ENCODE measurements around the gene CABYR. TPM values are rescaled to one million over a fixed set of nuclear protein-coding genes. Genes with fewer than 3 reads are reported as not detected.

CABYR gene
- total and polyA plus RNA-seq, 2 donors (not counting 1 experiment from before 2014, with no cell fraction given) = 1.7 to 4.4 TPM

DNA sequence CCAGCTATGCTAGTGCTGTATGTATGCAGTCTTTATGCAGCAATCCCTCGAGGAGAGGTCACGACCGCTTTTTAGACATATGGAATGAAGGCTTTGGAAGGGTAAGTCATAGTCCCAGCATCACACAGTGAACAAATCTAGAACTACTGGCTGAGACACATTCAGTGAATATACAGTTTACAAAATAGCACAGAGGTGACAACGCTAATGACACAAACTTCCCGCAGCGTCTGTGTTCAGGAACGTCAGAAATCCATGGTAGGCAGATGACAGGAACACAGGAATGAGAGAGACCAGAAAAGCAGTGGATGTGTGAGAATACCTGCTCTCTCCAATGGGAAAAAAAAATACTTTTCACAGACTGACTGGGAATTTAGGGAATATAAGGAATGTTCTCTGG, 29.6 kb downstream of the CABYR start:
- no peaks in the 10 kb centered on the region for H3K36me3 ChIP-seq (replicated peaks in 1 of 2; ENCODE audit: control extremely low read depth in 1 of 2, control insufficient read depth in 1 of 2, extremely low read depth in 1 of 2, insufficient read depth in 2 of 2, low read length in 1 of 2)
- H3K79me2 ChIP-seq (ENCODE audit: control insufficient read depth, insufficient read depth, low read length) = no peaks in the 10 kb centered on the region
- H4K20me1 ChIP-seq (ENCODE audit: control insufficient read depth, insufficient read depth, low read length, poor library complexity, severe bottlenecking) = no peaks in the 10 kb centered on the region
- Mint-ChIP-seq H3K9me3 (ENCODE audit: insufficient read depth) (no peaks in the 10 kb centered on the region), H3K27me3 (peaks cover 7% of the 10 kb centered on the region), H3K4me3 (no peak overlapping the region), H3K4me1 (no peaks in the 10 kb centered on the region), H3K27ac (no peak overlapping the region)
- H3K4me3 ChIP-seq (ENCODE audit: control extremely low read depth in 1 of 5, extremely low read depth in 1 of 5, insufficient read depth in 1 of 5, low read depth in 2 of 5, low read length in 4 of 5) = no peak overlapping the region
- H2AFZ ChIP-seq (ENCODE audit: insufficient read depth, low read depth, low read length, poor library complexity, severe bottlenecking) = no peak overlapping the region
- CTCF ChIA-PET = no interaction called here
- H3K9me3 ChIP-seq (ENCODE audit: control extremely low read depth in 1 of 3, control insufficient read depth in 2 of 3, insufficient read depth in 1 of 3, low read length in 2 of 3) = peaks cover 0 to 3% (median 0%) of the 10 kb centered on the region in 3 donors
- POLR2A ChIA-PET = no interaction called here
- no peak for ATAC-seq (ENCODE audit: low read depth)
- H3K4me2 ChIP-seq (replicated peaks; ENCODE audit: low read depth, low read length, poor library complexity, severe bottlenecking) = no peak overlapping the region
- intact Hi-C loops (cut with micrococcal nuclease) = no loop called here
- H3K4me1 ChIP-seq (ENCODE audit: control insufficient read depth in 2 of 2, insufficient read depth in 2 of 2, low read length in 2 of 2) = no peaks in the 10 kb centered on the region
- peaks cover 0 to 3% (median 0%) of the 10 kb centered on the region in 4 experiments for H3K27me3 ChIP-seq (replicated peaks in 1 of 4; ENCODE audit: control extremely low read depth in 1 of 4, control insufficient read depth in 3 of 4, insufficient read depth in 4 of 4, low read length in 3 of 4)
- no peak overlapping the region for H3K9ac ChIP-seq (ENCODE audit: low read length)
- no peak for TF ChIP-seq EZH2 (IDR thresholded peaks at IDR 0.05; ENCODE audit: borderline replicate concordance, insufficient read depth, low read depth, low read length, poor library complexity, severe bottlenecking)
- TF ChIP-seq, protein P1, sequence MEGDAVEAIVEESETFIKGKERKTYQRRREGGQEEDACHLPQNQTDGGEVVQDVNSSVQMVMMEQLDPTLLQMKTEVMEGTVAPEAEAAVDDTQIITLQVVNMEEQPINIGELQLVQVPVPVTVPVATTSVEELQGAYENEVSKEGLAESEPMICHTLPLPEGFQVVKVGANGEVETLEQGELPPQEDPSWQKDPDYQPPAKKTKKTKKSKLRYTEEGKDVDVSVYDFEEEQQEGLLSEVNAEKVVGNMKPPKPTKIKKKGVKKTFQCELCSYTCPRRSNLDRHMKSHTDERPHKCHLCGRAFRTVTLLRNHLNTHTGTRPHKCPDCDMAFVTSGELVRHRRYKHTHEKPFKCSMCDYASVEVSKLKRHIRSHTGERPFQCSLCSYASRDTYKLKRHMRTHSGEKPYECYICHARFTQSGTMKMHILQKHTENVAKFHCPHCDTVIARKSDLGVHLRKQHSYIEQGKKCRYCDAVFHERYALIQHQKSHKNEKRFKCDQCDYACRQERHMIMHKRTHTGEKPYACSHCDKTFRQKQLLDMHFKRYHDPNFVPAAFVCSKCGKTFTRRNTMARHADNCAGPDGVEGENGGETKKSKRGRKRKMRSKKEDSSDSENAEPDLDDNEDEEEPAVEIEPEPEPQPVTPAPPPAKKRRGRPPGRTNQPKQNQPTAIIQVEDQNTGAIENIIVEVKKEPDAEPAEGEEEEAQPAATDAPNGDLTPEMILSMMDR (IDR thresholded peaks at IDR 0.05) = no peak
- no peak for DNase-seq
- WGBS (ENCODE audit: insufficient coverage) = 100% methylated on average over 3 of the region's 7 CpGs
- no peak overlapping the region for H3K27ac ChIP-seq (ENCODE audit: low read length in 2 of 2)

DNA sequence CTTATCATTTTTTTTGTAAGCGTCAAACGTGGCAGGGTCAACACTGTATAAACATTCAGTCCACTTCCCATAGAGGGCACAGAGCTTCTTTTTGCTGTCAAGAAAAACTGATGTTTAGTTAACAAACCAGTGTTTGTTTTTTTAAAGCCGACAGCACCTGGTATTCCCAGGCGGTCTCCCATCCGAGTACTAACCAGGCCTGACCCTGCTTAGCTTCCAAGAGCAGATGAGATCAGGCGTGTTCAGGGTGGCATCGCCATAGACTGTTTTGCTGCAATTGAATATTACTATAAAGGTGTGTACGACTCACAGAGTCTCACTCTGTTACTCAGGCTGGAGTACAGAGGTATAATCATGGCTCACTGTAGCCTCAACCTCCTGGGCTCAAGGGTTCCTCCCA, 31.5 kb downstream of the CABYR start:
- Histone ChIP-seq H3K9ac (ENCODE audit: low read length) (no peak overlapping the region), H3K27ac (ENCODE audit: low read length in 2 of 2) (no peak overlapping the region), H3K27me3 (replicated peaks in 1 of 4; ENCODE audit: control extremely low read depth in 1 of 4, control insufficient read depth in 3 of 4, insufficient read depth in 4 of 4, low read length in 3 of 4) (peaks cover 0 to 3% (median 0%) of the 10 kb centered on the region in 4 experiments), H3K9me3 (ENCODE audit: control extremely low read depth in 1 of 3, control insufficient read depth in 2 of 3, insufficient read depth in 1 of 3, low read length in 2 of 3) (peaks cover 0 to 3% (median 0%) of the 10 kb centered on the region in 3 donors), H3K79me2 (ENCODE audit: control insufficient read depth, insufficient read depth, low read length) (no peaks in the 10 kb centered on the region), H3K36me3 (replicated peaks in 1 of 2; ENCODE audit: control extremely low read depth in 1 of 2, control insufficient read depth in 1 of 2, extremely low read depth in 1 of 2, insufficient read depth in 2 of 2, low read length in 1 of 2) (no peaks in the 10 kb centered on the region), H3K4me2 (replicated peaks; ENCODE audit: low read depth, low read length, poor library complexity, severe bottlenecking) (no peak overlapping the region), H4K20me1 (ENCODE audit: control insufficient read depth, insufficient read depth, low read length, poor library complexity, severe bottlenecking) (no peaks in the 10 kb centered on the region), H3K4me3 (ENCODE audit: control extremely low read depth in 1 of 5, extremely low read depth in 1 of 5, insufficient read depth in 1 of 5, low read depth in 2 of 5, low read length in 4 of 5) (no peak overlapping the region), H3K4me1 (ENCODE audit: control insufficient read depth in 2 of 2, insufficient read depth in 2 of 2, low read length in 2 of 2) (no peaks in the 10 kb centered on the region), H2AFZ (ENCODE audit: insufficient read depth, low read depth, low read length, poor library complexity, severe bottlenecking) (no peak overlapping the region)
- TF ChIP-seq, protein P1 (IDR thresholded peaks at IDR 0.05) = no peak
- TF ChIP-seq EZH2 (IDR thresholded peaks at IDR 0.05; ENCODE audit: borderline replicate concordance, insufficient read depth, low read depth, low read length, poor library complexity, severe bottlenecking) = no peak
- Mint-ChIP-seq H3K9me3 (ENCODE audit: insufficient read depth) (no peaks in the 10 kb centered on the region), H3K27me3 (peaks cover 5% of the 10 kb centered on the region), H3K27ac (no peak overlapping the region), H3K4me3 (no peak overlapping the region), H3K4me1 (no peaks in the 10 kb centered on the region)
- DNase-seq (no peak), ATAC-seq (ENCODE audit: low read depth) (no peak)
- POLR2A ChIA-PET = no interaction called here
- intact Hi-C loops (cut with micrococcal nuclease) = no loop called here
- WGBS (ENCODE audit: insufficient coverage) = 89% methylated on average over 4 of the region's 8 CpGs
- CTCF ChIA-PET = no interaction called here
